ENCODE measurements around the gene KCNH8. TPM values are rescaled to one million over a fixed set of nuclear protein-coding genes. Genes with fewer than 3 reads are reported as not detected.

The KCNH8 gene
- total RNA-seq, 1 donor from 2014 or later, result 0.05 TPM

DNA sequence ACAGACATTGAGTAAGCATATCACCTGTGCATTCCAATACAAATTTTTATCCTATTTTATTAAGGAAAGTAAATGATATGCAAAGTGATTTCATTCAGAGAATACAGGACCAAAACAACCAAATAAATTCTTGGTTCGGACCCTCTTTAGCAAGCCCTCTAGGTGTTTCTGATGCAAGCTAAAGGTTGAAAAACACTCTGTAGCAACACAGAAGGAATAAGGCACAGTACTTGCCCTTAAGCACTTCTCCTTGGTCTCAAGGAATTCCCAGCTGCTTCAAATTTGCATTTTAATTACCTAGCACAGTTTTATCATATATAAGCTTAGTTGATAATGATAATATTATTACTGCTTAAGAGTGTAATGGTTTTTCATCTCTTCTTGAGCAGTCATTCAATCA is 288.4 kb downstream of the KCNH8 start:
- intact Hi-C loops (cut with micrococcal nuclease), result no loop called here
- no peak for DNase-seq
- ATAC-seq, result no peak

- ATAC-seq, result no peak
- intact Hi-C loops (cut with micrococcal nuclease), result no loop called here
- no peak for DNase-seq
Observed at GRCh38 chr3:19439944-19440343, 291.6 kb downstream of the KCNH8 start.

GRCh38 chr3:19446138-19446537 is 297.8 kb downstream of the KCNH8 start:
- no peak for ATAC-seq
- intact Hi-C loops (cut with micrococcal nuclease), result no loop called here

GRCh38 chr3:19446687-19447086 is 298.4 kb downstream of the KCNH8 start:
- intact Hi-C loops (cut with micrococcal nuclease), result no loop called here
- DNase-seq (no peak), ATAC-seq (no peak)

More at GRCh38 chr3:19446138-19446537, 297.8 kb downstream of the KCNH8 start:
- DNase-seq, result no peak

DNA sequence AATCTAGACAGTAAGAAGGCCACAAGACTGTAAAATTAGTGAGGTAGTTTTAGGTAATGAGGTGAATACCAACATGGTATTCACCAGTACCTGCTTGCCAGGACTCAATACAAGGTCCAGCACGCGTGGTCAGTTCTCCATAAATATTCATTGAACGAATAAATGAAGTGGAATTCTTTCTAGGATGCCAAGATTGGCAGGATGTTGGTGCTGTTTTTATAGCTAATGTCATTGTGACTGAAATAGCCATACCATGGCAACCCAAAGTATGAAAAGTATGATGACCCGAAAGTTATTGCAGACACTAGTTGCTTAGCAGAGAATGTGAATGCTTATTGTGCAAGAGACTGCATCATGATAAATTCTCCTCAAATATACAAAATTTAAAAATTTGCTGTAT is 307.2 kb downstream of the KCNH8 start:
- DNase-seq (no peak), ATAC-seq (peak; percentile 90)
- intact Hi-C loops (cut with micrococcal nuclease), result no loop called here

- ATAC-seq, result no peak
- intact Hi-C loops (cut with micrococcal nuclease), result no loop called here
- no peak for DNase-seq
Observed at GRCh38 chr3:19456738-19457137, 308.4 kb downstream of the KCNH8 start.

DNA sequence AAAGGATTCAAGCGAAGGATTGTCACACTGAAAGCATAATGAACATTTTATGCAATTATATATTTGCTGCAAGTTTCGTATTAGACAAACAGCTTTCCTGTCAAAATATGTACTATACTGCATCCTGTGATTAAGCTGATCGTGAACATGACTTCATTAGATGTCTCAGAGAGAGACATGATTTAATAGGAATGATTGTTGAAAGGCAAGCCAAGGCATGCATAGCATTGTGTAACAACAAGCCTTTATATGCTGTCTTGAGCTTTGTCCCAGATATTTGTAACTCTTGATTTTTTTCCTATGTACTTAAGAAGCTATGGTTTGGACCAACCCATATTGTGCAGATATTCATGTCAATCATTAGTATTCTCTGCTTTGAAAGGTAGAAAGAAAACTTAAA is 309.1 kb downstream of the KCNH8 start:
- DNase-seq (no peak), ATAC-seq (no peak)
- intact Hi-C loops (cut with micrococcal nuclease), result no loop called here

- no peak for DNase-seq
- intact Hi-C loops (cut with micrococcal nuclease), result no loop called here
- no peak for ATAC-seq
Observed at GRCh38 chr3:19467761-19468160, 319.5 kb downstream of the KCNH8 start.

DNA sequence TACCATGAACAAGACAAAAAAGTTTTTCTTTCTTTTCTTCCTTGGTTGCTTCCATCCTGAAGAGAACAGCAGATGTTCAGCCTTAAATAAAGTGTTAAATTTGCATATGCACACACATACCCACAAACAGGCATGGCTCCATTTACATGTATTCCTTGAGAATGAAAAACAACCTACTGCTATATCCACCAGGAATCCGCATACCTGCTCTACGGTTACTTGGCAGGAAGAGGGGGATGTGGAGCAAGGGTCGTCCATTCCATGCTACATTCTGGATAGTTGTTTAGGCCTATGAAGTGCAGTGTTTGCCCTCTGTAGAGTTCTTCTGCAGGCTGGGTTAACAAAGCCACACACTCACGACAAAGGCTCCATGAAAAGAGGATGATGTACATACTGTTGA is 322.8 kb downstream of the KCNH8 start:
- ATAC-seq, result no peak
- intact Hi-C loops (cut with micrococcal nuclease), result no loop called here
- DNase-seq, result no peak

GRCh38 chr3:19473971-19474580 is 325.8 kb downstream of the KCNH8 start:
- intact Hi-C loops (cut with micrococcal nuclease), result no loop called here
- DNase-seq (no peak), ATAC-seq (no peak)

DNA sequence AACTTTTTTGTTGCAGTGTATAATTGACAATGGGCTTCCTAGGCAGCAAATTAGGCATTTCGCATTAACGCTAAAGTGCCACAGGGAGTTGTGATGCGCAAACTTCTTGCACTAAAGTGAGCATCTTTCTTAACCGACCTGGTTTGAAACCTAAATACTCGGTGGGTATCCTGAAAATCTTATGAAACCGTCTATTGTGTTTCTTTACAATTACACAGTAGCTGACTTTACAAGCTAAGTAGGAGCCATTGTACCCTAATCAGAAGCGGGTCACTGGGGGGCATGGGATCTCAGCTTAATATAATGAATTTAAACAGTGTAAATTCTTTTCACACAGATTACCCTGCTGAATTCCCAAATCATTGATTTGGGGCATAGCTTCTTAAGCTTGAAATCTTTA is 328.0 kb downstream of the KCNH8 start:
- intact Hi-C loops (cut with micrococcal nuclease), result no loop called here
- ATAC-seq (no peak), DNase-seq (no peak)

- intact Hi-C loops (cut with micrococcal nuclease), result no loop called here
- ATAC-seq (no peak), DNase-seq (no peak)
Observed at GRCh38 chr3:19485267-19485666, 337.0 kb downstream of the KCNH8 start.

GRCh38 chr3:19487386-19487785 is 339.1 kb downstream of the KCNH8 start:
- intact Hi-C loops (cut with micrococcal nuclease), result no loop called here
- no peak for DNase-seq
- ATAC-seq, result no peak

DNA sequence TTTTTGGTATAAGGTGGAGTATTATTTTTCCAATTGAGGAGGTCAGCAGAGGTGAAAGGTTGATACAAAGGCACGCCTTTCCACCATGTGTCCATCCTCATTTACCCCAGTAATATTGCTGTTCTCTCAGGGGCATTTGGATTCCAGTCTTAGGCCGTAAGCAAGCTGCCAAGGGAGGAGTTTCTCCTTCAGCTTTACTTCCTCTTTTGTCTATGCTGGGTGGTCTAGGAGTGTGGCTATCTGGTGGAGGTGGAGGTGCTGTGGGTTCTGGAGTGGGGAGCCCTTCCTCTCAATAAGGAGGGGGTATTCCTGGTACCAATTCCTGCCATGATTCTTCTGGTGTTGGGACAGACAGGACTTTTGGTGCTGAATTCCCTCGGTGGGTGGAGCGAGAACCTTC is 340.6 kb downstream of the KCNH8 start:
- ATAC-seq (no peak), DNase-seq (no peak)
- intact Hi-C loops (cut with micrococcal nuclease), result no loop called here

GRCh38 chr3:19489936-19490335 is 341.6 kb downstream of the KCNH8 start:
- DNase-seq (no peak), ATAC-seq (no peak)
- intact Hi-C loops (cut with micrococcal nuclease), result no loop called here

GRCh38 chr3:19506171-19506570 is 357.9 kb downstream of the KCNH8 start:
- no peak for DNase-seq
- no peak for ATAC-seq
- intact Hi-C loops (cut with micrococcal nuclease), result no loop called here

- ATAC-seq (no peak), DNase-seq (no peak)
- intact Hi-C loops (cut with micrococcal nuclease), result no loop called here
Observed at GRCh38 chr3:19522305-19522704, 374.0 kb downstream of the KCNH8 start.

GRCh38 chr3:19526071-19526470 is 377.8 kb downstream of the KCNH8 start:
- no peak for ATAC-seq
- no peak for DNase-seq
- intact Hi-C loops (cut with micrococcal nuclease), result no loop called here

GRCh38 chr3:19527746-19528145 is 379.4 kb downstream of the KCNH8 start:
- ATAC-seq (no peak), DNase-seq (no peak)
- intact Hi-C loops (cut with micrococcal nuclease), result no loop called here

DNA sequence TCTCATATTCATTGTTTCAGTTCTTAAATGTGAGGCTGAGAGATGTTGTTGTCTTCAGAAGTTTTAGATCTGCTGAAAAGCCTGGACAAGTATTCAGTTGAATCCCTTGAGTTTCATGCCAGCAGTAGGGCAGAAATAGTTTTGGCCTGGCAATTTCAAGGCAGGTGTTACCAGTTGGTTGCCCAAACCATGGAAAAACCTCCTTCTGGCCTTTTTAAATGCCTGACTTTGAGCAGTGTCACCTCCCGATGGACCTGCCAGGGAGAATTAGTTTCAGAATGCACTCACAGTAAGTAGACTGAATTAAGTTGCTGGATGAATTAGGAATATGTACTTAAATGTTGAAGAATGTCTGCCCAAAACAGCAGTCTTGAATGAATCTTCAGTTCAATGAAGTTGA is 383.1 kb downstream of the KCNH8 start:
- ATAC-seq, result no peak
- intact Hi-C loops (cut with micrococcal nuclease), result no loop called here
- DNase-seq, result no peak

GRCh38 chr3:19539518-19540392 is 391.4 kb downstream of the KCNH8 start:
- intact Hi-C loops (cut with micrococcal nuclease), result no loop called here
- no peak for DNase-seq
- ATAC-seq, result no peak
